ENCODE data around the gene TMEM63B. TPM values are rescaled to one million over a fixed set of nuclear protein-coding genes. Genes with fewer than 3 reads are reported as not detected.
"Not testable (repeated sequence)": the region's sequence is repeated elsewhere in the genome, so short reads cannot be mapped to it uniquely, and the experiment has no call there.

The TMEM63B gene
- total RNA-seq, 2 donors from 2014 or later: 50.9 to 113 TPM

- H3K27ac ChIP-seq: no peak overlapping the region
- H3K4me3 ChIP-seq: no peak overlapping the region
- H3K36me3 ChIP-seq: no peaks in the 10 kb centered on the region
- no peak for TF ChIP-seq CTCF (IDR thresholded peaks at IDR 0.05)
- no peak for TF ChIP-seq POLR2AphosphoS5 (IDR thresholded peaks at IDR 0.05)
- no peaks in the 10 kb centered on the region for H3K4me1 ChIP-seq (replicated peaks)
- H3K9me3 ChIP-seq: no peaks in the 10 kb centered on the region
- 95% methylated on average over 4 of the region's 4 CpGs for WGBS
- DNase-seq (ENCODE audit: low spot score): no peak
- no peaks in the 10 kb centered on the region for H3K27me3 ChIP-seq (replicated peaks; ENCODE audit: insufficient read depth)
- intact Hi-C loops (cut with DNase I): no loop called here
These were observed 55.6 kb downstream of the TMEM63B start for GRCh38 chr6:44182911-44183390.

- Histone ChIP-seq H3K9me3 (no peaks in the 10 kb centered on the region), H3K36me3 (no peaks in the 10 kb centered on the region), H3K4me1 (replicated peaks) (no peaks in the 10 kb centered on the region), H3K27ac (no peak overlapping the region), H3K4me3 (no peak overlapping the region), H3K27me3 (replicated peaks; ENCODE audit: insufficient read depth) (no peaks in the 10 kb centered on the region)
- TF ChIP-seq POLR2AphosphoS5 (IDR thresholded peaks at IDR 0.05) (no peak), CTCF (IDR thresholded peaks at IDR 0.05) (no peak), POLR2A (IDR thresholded peaks at IDR 0.05) (no peak)
- intact Hi-C loops (cut with DNase I): no loop called here
- WGBS: 74% methylated on average over 8 of the region's 9 CpGs
- no peak for DNase-seq (ENCODE audit: low spot score)
These were observed 56.4 kb downstream of the TMEM63B start for GRCh38 chr6:44183783-44184182.

- H3K4me1 ChIP-seq (replicated peaks); H3K4me3 ChIP-seq; intact Hi-C loops (cut with DNase I); H3K27ac ChIP-seq; H3K27me3 ChIP-seq (replicated peaks; ENCODE audit: insufficient read depth); H3K9me3 ChIP-seq; DNase-seq (ENCODE audit: low spot score); H3K36me3 ChIP-seq: not testable (repeated sequence)
- 84% methylated on average over 7 of the region's 7 CpGs for WGBS
These were observed 58.0 kb downstream of the TMEM63B start for GRCh38 chr6:44185356-44185755.

GRCh38 chr6:44185953-44186634 lies 58.7 kb downstream of the TMEM63B start:
- TF ChIP-seq POLR2AphosphoS5 (IDR thresholded peaks at IDR 0.05) (no peak), CTCF (IDR thresholded peaks at IDR 0.05) (no peak), POLR2A (IDR thresholded peaks at IDR 0.05) (no peak)
- H3K4me1 ChIP-seq (replicated peaks): no peaks in the 10 kb centered on the region
- no peaks in the 10 kb centered on the region for H3K27me3 ChIP-seq (replicated peaks; ENCODE audit: insufficient read depth)
- no peaks in the 10 kb centered on the region for H3K9me3 ChIP-seq
- no peak overlapping the region for H3K4me3 ChIP-seq
- no peak for DNase-seq (ENCODE audit: low spot score)
- H3K36me3 ChIP-seq: no peaks in the 10 kb centered on the region
- 46% methylated on average over 9 of the region's 9 CpGs for WGBS
- intact Hi-C loops (cut with DNase I): no loop called here
- no peak overlapping the region for H3K27ac ChIP-seq

GRCh38 chr6:44186635-44187025 lies 59.3 kb downstream of the TMEM63B start:
- 72% methylated on average over 7 of the region's 7 CpGs for WGBS
- no peak overlapping the region for H3K27ac ChIP-seq

More at GRCh38 chr6:44186635-44187025, 59.3 kb downstream of the TMEM63B start:
- no peak for DNase-seq (ENCODE audit: low spot score)
- Histone ChIP-seq H3K36me3 (no peaks in the 10 kb centered on the region), H3K27me3 (replicated peaks; ENCODE audit: insufficient read depth) (no peaks in the 10 kb centered on the region), H3K4me3 (no peak overlapping the region), H3K4me1 (replicated peaks) (no peaks in the 10 kb centered on the region), H3K9me3 (no peaks in the 10 kb centered on the region)
- intact Hi-C loops (cut with DNase I): no loop called here
- TF ChIP-seq POLR2AphosphoS5 (IDR thresholded peaks at IDR 0.05) (no peak), POLR2A (IDR thresholded peaks at IDR 0.05) (no peak), CTCF (IDR thresholded peaks at IDR 0.05) (no peak)

Data from prostate gland (tissue), 2 donors.